HepG2 (cell line): ENCODE measurements around the gene ARL16. TPM values are rescaled to one million over a fixed set of nuclear protein-coding genes. Genes with fewer than 3 reads are reported as not detected.

Source experiments
- ARID2 ChIP-seq: sonication (generic); formaldehyde crosslinking; IDR thresholded peaks from 2 replicates; pipeline ENCODE4 v1.8.1; 2022; ENCODE audit warnings: mild to moderate bottlenecking, missing genetic modification reagents, borderline replicate concordance
- CC2D1A ChIP-seq: sonication (generic); formaldehyde crosslinking; IDR thresholded peaks from 2 replicates; pipeline ENCODE4 v1.8.1; 2023; ENCODE audit warnings: mild to moderate bottlenecking, missing genetic modification reagents
- HCFC1 ChIP-seq: fragments of 150-350 bp; IDR thresholded peaks from 2 replicates; pipeline ENCODE4 v1.6.1; 2014; ENCODE audit warnings: low read depth, low read length
- IRF2 ChIP-seq: IDR thresholded peaks from 2 replicates; pipeline ENCODE4 v1.6.1; 2018; ENCODE audit warnings: missing genetic modification reagents, missing compliant biosample characterization
- LBX2 ChIP-seq: sonication (generic); formaldehyde crosslinking; IDR thresholded peaks from 2 replicates; pipeline ENCODE4 v1.5.0; 2020; ENCODE audit warnings: missing genetic modification reagents, mild to moderate bottlenecking, borderline replicate concordance
- MLX ChIP-seq: IDR thresholded peaks from 2 replicates; pipeline ENCODE4 v1.6.1; 2016
- NCOR1 ChIP-seq: fragments of 200-600 bp; sonication (generic); IDR thresholded peaks from 2 replicates; pipeline ENCODE4 v1.7.0; 2017; ENCODE audit warnings: antibody characterized with exemption, low read length, borderline replicate concordance
- ZMYM3 ChIP-seq: sonication (generic); formaldehyde crosslinking; IDR thresholded peaks from 2 replicates; pipeline ENCODE4 v1.5.1; 2020; ENCODE audit warnings: mild to moderate bottlenecking, missing genetic modification reagents
- ZNF318 ChIP-seq: sonication (generic); formaldehyde crosslinking; IDR thresholded peaks from 2 replicates; pipeline ENCODE4 v1.4.0; 2020; ENCODE audit warnings: mild to moderate bottlenecking, missing genetic modification reagents
- ZNF468 ChIP-seq: sonication (generic); formaldehyde crosslinking; IDR thresholded peaks from 2 replicates; pipeline ENCODE4 v1.8.0; 2022; ENCODE audit warnings: mild to moderate bottlenecking, moderate library complexity, missing genetic modification reagents
- ZNF746 ChIP-seq: sonication (generic); formaldehyde crosslinking; IDR thresholded peaks from 2 replicates; pipeline ENCODE4 v1.8.0; 2022; ENCODE audit warnings: mild to moderate bottlenecking, missing genetic modification reagents
- ZNF788 ChIP-seq: sonication (generic); formaldehyde crosslinking; IDR thresholded peaks from 2 replicates; pipeline ENCODE4 v1.5.0; 2020; ENCODE audit warnings: mild to moderate bottlenecking, missing genetic modification reagents, borderline replicate concordance
- polyA plus RNA-seq, 8 experiments: library from polyadenylated mRNA; depleted of rRNA in 3 of 8; stranded (reverse) in 7 of 8; unstranded in 1 of 8; fragments of >200 nt; fragmentation: Illumina TruSeq in 4 of 8; extraction: Trizol in 4 of 8; gene quantifications; 2 replicates each; pipeline versions ENCODE4 v1.2.1 to v1.2.3, GENCODE V29; 2011 to 2016; ENCODE audit warnings: low read depth in 4 of 8, missing spikeins in 1 of 8, mixed read lengths in 1 of 8; ENCODE audit not compliant: insufficient read depth in 1 of 8
- total RNA-seq, 5 experiments: library from RNA; depleted of rRNA; stranded (reverse); fragments of >200 nt; fragmentation: Illumina TruSeq; extraction: Trizol; gene quantifications; 2 replicates each; pipeline ENCODE4 v1.2.3, GENCODE V29; 2016; ENCODE audit warnings: low read depth in 1 of 5
- TF ChIP-seq, protein P1 (sequence below): sonication (generic); formaldehyde crosslinking; IDR thresholded peaks from 2 replicates; pipeline ENCODE4 v1.4.0; 2020; ENCODE audit warnings: missing genetic modification reagents
- TF ChIP-seq, protein P2 (sequence below): sonication (generic); formaldehyde crosslinking; IDR thresholded peaks from 2 replicates; pipeline ENCODE4 v1.5.0; 2020; ENCODE audit warnings: missing genetic modification reagents

The ARL16 gene
- total and polyA plus RNA-seq, 2 of the 13 experiments (the other 11 are each of a cell fraction or from before 2014, with no cell fraction given): 20.8 to 30.8 TPM

- TF ChIP-seq LBX2 (CRISPR knock-in tag) (no peak), ZMYM3 (CRISPR knock-in tag) (no peak), ZNF746 (no peak), HCFC1 (no peak), IRF2 (CRISPR knock-in tag) (peak; percentile 73), ZNF318 (CRISPR knock-in tag) (no peak), ZNF788 (CRISPR knock-in tag) (peak; percentile 7; the same call in 1 of the 2 replicates), ARID2 (no peak), NCOR1 (no peak), CC2D1A (CRISPR knock-in tag) (no peak), MLX (CRISPR knock-in tag) (no peak), ZNF468 (CRISPR knock-in tag) (no peak)
- TF ChIP-seq, protein P1, sequence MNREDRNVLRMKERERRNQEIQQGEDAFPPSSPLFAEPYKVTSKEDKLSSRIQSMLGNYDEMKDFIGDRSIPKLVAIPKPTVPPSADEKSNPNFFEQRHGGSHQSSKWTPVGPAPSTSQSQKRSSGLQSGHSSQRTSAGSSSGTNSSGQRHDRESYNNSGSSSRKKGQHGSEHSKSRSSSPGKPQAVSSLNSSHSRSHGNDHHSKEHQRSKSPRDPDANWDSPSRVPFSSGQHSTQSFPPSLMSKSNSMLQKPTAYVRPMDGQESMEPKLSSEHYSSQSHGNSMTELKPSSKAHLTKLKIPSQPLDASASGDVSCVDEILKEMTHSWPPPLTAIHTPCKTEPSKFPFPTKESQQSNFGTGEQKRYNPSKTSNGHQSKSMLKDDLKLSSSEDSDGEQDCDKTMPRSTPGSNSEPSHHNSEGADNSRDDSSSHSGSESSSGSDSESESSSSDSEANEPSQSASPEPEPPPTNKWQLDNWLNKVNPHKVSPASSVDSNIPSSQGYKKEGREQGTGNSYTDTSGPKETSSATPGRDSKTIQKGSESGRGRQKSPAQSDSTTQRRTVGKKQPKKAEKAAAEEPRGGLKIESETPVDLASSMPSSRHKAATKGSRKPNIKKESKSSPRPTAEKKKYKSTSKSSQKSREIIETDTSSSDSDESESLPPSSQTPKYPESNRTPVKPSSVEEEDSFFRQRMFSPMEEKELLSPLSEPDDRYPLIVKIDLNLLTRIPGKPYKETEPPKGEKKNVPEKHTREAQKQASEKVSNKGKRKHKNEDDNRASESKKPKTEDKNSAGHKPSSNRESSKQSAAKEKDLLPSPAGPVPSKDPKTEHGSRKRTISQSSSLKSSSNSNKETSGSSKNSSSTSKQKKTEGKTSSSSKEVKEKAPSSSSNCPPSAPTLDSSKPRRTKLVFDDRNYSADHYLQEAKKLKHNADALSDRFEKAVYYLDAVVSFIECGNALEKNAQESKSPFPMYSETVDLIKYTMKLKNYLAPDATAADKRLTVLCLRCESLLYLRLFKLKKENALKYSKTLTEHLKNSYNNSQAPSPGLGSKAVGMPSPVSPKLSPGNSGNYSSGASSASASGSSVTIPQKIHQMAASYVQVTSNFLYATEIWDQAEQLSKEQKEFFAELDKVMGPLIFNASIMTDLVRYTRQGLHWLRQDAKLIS (CRISPR knock-in tag): 0 out of 2 replicates have a peak, but pooled peaks have one; percentile 21
- TF ChIP-seq, protein P2, sequence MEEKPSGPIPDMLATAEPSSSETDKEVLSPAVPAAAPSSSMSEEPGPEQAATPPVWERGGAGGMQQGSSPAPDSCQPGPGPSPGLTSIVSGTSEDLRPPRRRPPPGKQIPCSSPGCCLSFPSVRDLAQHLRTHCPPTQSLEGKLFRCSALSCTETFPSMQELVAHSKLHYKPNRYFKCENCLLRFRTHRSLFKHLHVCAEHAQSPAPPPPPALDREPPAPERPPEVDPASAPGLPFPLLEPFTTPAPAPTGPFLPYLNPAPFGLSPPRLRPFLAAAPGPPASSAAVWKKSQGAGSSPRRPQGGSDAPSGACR (CRISPR knock-in tag): 0 out of 2 replicates have a peak, but pooled peaks have one; percentile 1
Observed at GRCh38 chr17:81635973-81636504, 47.6 kb downstream of the ARL16 start (continued).
